ENCODE data around the gene TRIO. TPM values are rescaled to one million over a fixed set of nuclear protein-coding genes. Genes with fewer than 3 reads are reported as not detected.

Gene TRIO
- total RNA-seq, 1 experiment from 2014 or later = 68.4 TPM

DNA sequence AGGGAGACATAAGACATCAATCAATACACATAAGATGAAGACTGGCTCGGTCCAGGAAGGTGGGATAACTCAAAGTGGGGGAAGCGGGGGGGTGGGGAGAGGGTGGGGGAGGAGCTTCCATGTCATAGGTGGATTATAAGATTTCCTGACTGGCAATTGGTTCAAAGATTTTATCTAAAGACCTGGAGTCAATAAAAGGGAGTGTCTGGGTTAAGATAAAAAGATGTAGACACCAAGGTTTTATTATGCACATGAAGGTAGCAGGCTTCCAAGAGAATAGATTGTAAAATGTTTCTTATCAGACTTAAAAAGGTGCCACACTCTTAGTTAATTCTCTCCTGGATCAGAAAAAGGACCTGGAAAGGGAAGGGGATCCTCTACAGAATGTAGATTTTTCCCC, 412.9 kb downstream of the TRIO start:
- Histone ChIP-seq H3K27me3 (ENCODE audit: insufficient read depth, low read length) (no peaks in the 10 kb centered on the region), H3K4me1 (ENCODE audit: control insufficient read depth in 1 of 2, insufficient read depth in 2 of 2, low read length in 2 of 2) (no peaks in the 10 kb centered on the region), H3K4me2 (ENCODE audit: low read length) (no peak overlapping the region), H3K9me3 (ENCODE audit: control insufficient read depth in 1 of 2, insufficient read depth in 1 of 2, low read depth in 1 of 2, low read length in 2 of 2) (no peaks in the 10 kb centered on the region), H4K20me1 (ENCODE audit: insufficient read depth) (no peaks in the 10 kb centered on the region), H2AFZ (ENCODE audit: low read depth, low read length, poor library complexity, severe bottlenecking) (no peak overlapping the region), H3K36me3 (ENCODE audit: control insufficient read depth in 1 of 2, insufficient read depth in 2 of 2, low read length in 2 of 2) (no peaks in the 10 kb centered on the region), H3K4me3 (replicated peaks in 1 of 2; ENCODE audit: low read depth in 1 of 2, low read length in 2 of 2) (no peak overlapping the region), H3K27ac (ENCODE audit: low read depth, low read length) (no peak overlapping the region), H3K9me2 (ENCODE audit: insufficient read depth) (no peaks in the 10 kb centered on the region), H3K9ac (ENCODE audit: low read length) (no peak overlapping the region), H3K79me2 (ENCODE audit: insufficient read depth, low read length) (no peaks in the 10 kb centered on the region)
- DNase-seq (ENCODE audit: low read depth, low spot score) (no peak), ATAC-seq (no peak)
- no peak for TF ChIP-seq JUND (IDR thresholded peaks at IDR 0.05)
- no peak for TF ChIP-seq ZFX (IDR thresholded peaks at IDR 0.05)
- TF ChIP-seq ZNF274 (IDR thresholded peaks at IDR 0.05; ENCODE audit: low read depth, low read length) = no peak
- no peak for TF ChIP-seq SIN3A (IDR thresholded peaks at IDR 0.05; ENCODE audit: low read depth)
- TF ChIP-seq, protein P1, sequence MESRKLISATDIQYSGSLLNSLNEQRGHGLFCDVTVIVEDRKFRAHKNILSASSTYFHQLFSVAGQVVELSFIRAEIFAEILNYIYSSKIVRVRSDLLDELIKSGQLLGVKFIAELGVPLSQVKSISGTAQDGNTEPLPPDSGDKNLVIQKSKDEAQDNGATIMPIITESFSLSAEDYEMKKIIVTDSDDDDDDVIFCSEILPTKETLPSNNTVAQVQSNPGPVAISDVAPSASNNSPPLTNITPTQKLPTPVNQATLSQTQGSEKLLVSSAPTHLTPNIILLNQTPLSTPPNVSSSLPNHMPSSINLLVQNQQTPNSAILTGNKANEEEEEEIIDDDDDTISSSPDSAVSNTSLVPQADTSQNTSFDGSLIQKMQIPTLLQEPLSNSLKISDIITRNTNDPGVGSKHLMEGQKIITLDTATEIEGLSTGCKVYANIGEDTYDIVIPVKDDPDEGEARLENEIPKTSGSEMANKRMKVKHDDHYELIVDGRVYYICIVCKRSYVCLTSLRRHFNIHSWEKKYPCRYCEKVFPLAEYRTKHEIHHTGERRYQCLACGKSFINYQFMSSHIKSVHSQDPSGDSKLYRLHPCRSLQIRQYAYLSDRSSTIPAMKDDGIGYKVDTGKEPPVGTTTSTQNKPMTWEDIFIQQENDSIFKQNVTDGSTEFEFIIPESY (IDR thresholded peaks at IDR 0.05; ENCODE audit: extremely low read depth, insufficient replicate concordance, low read length) = no peak
- TF ChIP-seq, protein P2, sequence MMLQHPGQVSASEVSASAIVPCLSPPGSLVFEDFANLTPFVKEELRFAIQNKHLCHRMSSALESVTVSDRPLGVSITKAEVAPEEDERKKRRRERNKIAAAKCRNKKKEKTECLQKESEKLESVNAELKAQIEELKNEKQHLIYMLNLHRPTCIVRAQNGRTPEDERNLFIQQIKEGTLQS (IDR thresholded peaks at IDR 0.05) = no peak
- no peak for TF ChIP-seq ELF1 (IDR thresholded peaks at IDR 0.05; ENCODE audit: borderline replicate concordance, low read depth)
- TF ChIP-seq RAD21 (IDR thresholded peaks at IDR 0.05; ENCODE audit: low read depth) = no peak
- no peak for TF ChIP-seq EZH2phosphoT487 (IDR thresholded peaks at IDR 0.05; ENCODE audit: borderline replicate concordance)
- TF ChIP-seq TCF7L2 (IDR thresholded peaks at IDR 0.05; ENCODE audit: borderline replicate concordance, extremely low read depth, insufficient read depth, insufficient read length) = no peak
- no peak for TF ChIP-seq CEBPB (IDR thresholded peaks at IDR 0.05; ENCODE audit: low read depth)
- TF ChIP-seq, protein P3, sequence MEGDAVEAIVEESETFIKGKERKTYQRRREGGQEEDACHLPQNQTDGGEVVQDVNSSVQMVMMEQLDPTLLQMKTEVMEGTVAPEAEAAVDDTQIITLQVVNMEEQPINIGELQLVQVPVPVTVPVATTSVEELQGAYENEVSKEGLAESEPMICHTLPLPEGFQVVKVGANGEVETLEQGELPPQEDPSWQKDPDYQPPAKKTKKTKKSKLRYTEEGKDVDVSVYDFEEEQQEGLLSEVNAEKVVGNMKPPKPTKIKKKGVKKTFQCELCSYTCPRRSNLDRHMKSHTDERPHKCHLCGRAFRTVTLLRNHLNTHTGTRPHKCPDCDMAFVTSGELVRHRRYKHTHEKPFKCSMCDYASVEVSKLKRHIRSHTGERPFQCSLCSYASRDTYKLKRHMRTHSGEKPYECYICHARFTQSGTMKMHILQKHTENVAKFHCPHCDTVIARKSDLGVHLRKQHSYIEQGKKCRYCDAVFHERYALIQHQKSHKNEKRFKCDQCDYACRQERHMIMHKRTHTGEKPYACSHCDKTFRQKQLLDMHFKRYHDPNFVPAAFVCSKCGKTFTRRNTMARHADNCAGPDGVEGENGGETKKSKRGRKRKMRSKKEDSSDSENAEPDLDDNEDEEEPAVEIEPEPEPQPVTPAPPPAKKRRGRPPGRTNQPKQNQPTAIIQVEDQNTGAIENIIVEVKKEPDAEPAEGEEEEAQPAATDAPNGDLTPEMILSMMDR (IDR thresholded peaks at IDR 0.05 in 2 of 3, conservative IDR thresholded peaks at IDR 0.05 in 1 of 3; ENCODE audit: borderline replicate concordance in 1 of 3, insufficient read depth in 1 of 3, low read depth in 2 of 3, low read length in 2 of 3) = no peak
- no peak for TF ChIP-seq EZH2 (IDR thresholded peaks at IDR 0.05)
- TF ChIP-seq EGR1 (IDR thresholded peaks at IDR 0.05; ENCODE audit: low read depth) = no peak
- no peak for TF ChIP-seq SRF (IDR thresholded peaks at IDR 0.05; ENCODE audit: low read depth)
- no peak for TF ChIP-seq CBX3 (IDR thresholded peaks at IDR 0.05; ENCODE audit: low read depth)
- TF ChIP-seq POLR2AphosphoS5 (IDR thresholded peaks at IDR 0.05; ENCODE audit: low read depth, low read length) = no peak
- TF ChIP-seq FOSL1 (IDR thresholded peaks at IDR 0.05; ENCODE audit: low read depth) = no peak
- TF ChIP-seq SP1 (IDR thresholded peaks at IDR 0.05; ENCODE audit: low read depth) = no peak
- TF ChIP-seq, protein P4, sequence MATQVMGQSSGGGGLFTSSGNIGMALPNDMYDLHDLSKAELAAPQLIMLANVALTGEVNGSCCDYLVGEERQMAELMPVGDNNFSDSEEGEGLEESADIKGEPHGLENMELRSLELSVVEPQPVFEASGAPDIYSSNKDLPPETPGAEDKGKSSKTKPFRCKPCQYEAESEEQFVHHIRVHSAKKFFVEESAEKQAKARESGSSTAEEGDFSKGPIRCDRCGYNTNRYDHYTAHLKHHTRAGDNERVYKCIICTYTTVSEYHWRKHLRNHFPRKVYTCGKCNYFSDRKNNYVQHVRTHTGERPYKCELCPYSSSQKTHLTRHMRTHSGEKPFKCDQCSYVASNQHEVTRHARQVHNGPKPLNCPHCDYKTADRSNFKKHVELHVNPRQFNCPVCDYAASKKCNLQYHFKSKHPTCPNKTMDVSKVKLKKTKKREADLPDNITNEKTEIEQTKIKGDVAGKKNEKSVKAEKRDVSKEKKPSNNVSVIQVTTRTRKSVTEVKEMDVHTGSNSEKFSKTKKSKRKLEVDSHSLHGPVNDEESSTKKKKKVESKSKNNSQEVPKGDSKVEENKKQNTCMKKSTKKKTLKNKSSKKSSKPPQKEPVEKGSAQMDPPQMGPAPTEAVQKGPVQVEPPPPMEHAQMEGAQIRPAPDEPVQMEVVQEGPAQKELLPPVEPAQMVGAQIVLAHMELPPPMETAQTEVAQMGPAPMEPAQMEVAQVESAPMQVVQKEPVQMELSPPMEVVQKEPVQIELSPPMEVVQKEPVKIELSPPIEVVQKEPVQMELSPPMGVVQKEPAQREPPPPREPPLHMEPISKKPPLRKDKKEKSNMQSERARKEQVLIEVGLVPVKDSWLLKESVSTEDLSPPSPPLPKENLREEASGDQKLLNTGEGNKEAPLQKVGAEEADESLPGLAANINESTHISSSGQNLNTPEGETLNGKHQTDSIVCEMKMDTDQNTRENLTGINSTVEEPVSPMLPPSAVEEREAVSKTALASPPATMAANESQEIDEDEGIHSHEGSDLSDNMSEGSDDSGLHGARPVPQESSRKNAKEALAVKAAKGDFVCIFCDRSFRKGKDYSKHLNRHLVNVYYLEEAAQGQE (IDR thresholded peaks at IDR 0.05; ENCODE audit: low read depth) = no peak
- intact Hi-C loops (cut with micrococcal nuclease) = no loop called here
- BruUV-seq (replicated peaks) = no TSS peak
- ChIA-PET RAD21 (ENCODE audit: low non-redundant PET in 1 of 2, low total read pairs in 2 of 2, uncharacterized antibody in 2 of 2, unreplicated experiment in 2 of 2) (no interaction called here), POLR2A (no interaction called here), CTCF (no interaction called here)

Measured in HCT116 (cell line).